ENCODE results near the gene GIPC1.

DNA sequence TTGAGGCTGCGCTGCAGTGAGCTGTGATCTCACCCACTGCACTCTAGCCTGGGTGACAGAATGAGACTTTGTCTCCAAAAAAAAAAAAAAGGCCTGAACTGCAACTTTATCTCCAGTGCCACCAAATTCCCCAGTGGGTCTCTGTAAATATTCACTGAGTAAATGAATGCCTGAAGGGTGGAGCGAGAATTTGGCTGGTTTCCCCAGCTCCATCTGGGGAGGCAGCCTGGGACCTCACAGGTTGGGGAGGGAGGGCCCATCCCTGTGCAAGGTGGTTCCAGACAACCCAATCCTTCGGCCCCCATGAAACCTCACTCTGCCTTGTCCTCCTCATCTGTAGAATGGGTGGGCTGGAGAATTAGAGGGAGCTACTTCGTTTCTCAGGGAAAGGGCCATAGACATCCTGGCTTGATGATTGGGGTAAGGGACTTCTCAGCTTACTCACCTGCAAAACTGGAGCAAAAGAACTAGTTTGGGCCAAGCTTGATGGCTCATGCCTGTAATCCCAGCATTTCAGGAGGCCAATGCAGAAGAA, 67.0 kb downstream of the GIPC1 start:
- TF ChIP-seq, protein P1, sequence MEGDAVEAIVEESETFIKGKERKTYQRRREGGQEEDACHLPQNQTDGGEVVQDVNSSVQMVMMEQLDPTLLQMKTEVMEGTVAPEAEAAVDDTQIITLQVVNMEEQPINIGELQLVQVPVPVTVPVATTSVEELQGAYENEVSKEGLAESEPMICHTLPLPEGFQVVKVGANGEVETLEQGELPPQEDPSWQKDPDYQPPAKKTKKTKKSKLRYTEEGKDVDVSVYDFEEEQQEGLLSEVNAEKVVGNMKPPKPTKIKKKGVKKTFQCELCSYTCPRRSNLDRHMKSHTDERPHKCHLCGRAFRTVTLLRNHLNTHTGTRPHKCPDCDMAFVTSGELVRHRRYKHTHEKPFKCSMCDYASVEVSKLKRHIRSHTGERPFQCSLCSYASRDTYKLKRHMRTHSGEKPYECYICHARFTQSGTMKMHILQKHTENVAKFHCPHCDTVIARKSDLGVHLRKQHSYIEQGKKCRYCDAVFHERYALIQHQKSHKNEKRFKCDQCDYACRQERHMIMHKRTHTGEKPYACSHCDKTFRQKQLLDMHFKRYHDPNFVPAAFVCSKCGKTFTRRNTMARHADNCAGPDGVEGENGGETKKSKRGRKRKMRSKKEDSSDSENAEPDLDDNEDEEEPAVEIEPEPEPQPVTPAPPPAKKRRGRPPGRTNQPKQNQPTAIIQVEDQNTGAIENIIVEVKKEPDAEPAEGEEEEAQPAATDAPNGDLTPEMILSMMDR (IDR thresholded peaks at IDR 0.05), result no peak
- TF ChIP-seq POLR2AphosphoS5 (IDR thresholded peaks at IDR 0.05; ENCODE audit: insufficient read depth in 1 of 2, low read depth in 1 of 2) (no peak), POLR2A (IDR thresholded peaks at IDR 0.05) (no peak)

Measured in vagina (tissue), 2 donors.